GM21737 (cell line): ENCODE results near the gene CMYA5.
"Not testable (repeated sequence)": the region's sequence is repeated elsewhere in the genome, so short reads cannot be mapped to it uniquely, and the experiment has no call there.

Experiments used
- ATAC-seq: cut with Tn5 transposase; IDR thresholded peaks from one replicate; pipeline ENCODE4 v1.9.1; 2021; ENCODE audit warnings: mild to moderate bottlenecking, moderate library complexity; ENCODE audit not compliant: unreplicated experiment

Gene CMYA5

GRCh38 chr5:79746642-79747569, 57.3 kb downstream of the CMYA5 start:
- no peak for ATAC-seq

- no peak for ATAC-seq
Measured at GRCh38 chr5:79750611-79751510, 61.2 kb downstream of the CMYA5 start.

- no peak for ATAC-seq
Measured at GRCh38 chr5:79753092-79753491, 63.5 kb downstream of the CMYA5 start.

GRCh38 chr5:79753877-79754645, 64.4 kb downstream of the CMYA5 start:
- no peak for ATAC-seq

GRCh38 chr5:79754865-79755555, 65.4 kb downstream of the CMYA5 start:
- no peak for ATAC-seq

- ATAC-seq = no peak
Measured at GRCh38 chr5:79756076-79756475, 66.4 kb downstream of the CMYA5 start.

GRCh38 chr5:79759436-79759835, 69.8 kb downstream of the CMYA5 start:
- no peak for ATAC-seq

GRCh38 chr5:79759848-79760247, 70.2 kb downstream of the CMYA5 start:
- ATAC-seq = no peak

GRCh38 chr5:79762929-79763328, 73.3 kb downstream of the CMYA5 start:
- ATAC-seq = no peak

GRCh38 chr5:79764147-79764546, 74.5 kb downstream of the CMYA5 start:
- not testable (repeated sequence) for ATAC-seq

GRCh38 chr5:79771387-79771786, 81.8 kb downstream of the CMYA5 start:
- no peak for ATAC-seq

GRCh38 chr5:79772651-79773050, 83.0 kb downstream of the CMYA5 start:
- ATAC-seq = no peak

GRCh38 chr5:79773612-79774011, 84.0 kb downstream of the CMYA5 start:
- no peak for ATAC-seq

- ATAC-seq = no peak
Measured at GRCh38 chr5:79774171-79774854, 84.7 kb downstream of the CMYA5 start.

- no peak for ATAC-seq
Measured at GRCh38 chr5:79774855-79775237, 85.2 kb downstream of the CMYA5 start.

GRCh38 chr5:79784741-79785140, 95.1 kb downstream of the CMYA5 start:
- ATAC-seq = not testable (repeated sequence)

GRCh38 chr5:79785983-79786382, 96.3 kb downstream of the CMYA5 start:
- ATAC-seq = no peak

- ATAC-seq = no peak
Measured at GRCh38 chr5:79787448-79787847, 97.8 kb downstream of the CMYA5 start.

- ATAC-seq = no peak
Measured at GRCh38 chr5:79791843-79792242, 102.2 kb downstream of the CMYA5 start.

- ATAC-seq = no peak
Measured at GRCh38 chr5:79792463-79792862, 102.8 kb downstream of the CMYA5 start.
